ENCODE measurements around the gene FAM163A. TPM values are rescaled to one million over a fixed set of nuclear protein-coding genes. Genes with fewer than 3 reads are reported as not detected.

The FAM163A gene
- total RNA-seq, 4 donors from 2014 or later = under 0.01 to 0.50 (median 0.24) TPM

GRCh38 chr1:179817789-179818188, 74.7 kb downstream of the FAM163A start:
- Histone ChIP-seq H3K27ac (replicated peaks in 1 of 4) (peak overlapping the region in 1 of 4 donors; percentile 16), H3K36me3 (no peaks in the 10 kb centered on the region), H3K4me3 (no peak overlapping the region), H3K27me3 (no peaks in the 10 kb centered on the region), H3K4me1 (peaks cover 21 to 45% (median 32%) of the 10 kb centered on the region in 4 donors), H3K9me3 (no peaks in the 10 kb centered on the region)
- DNase-seq (ENCODE audit: extremely low spot score) = no peak
- WGBS = 77% methylated on average over 5 of the region's 8 CpGs
- TF ChIP-seq EP300 (IDR thresholded peaks at IDR 0.05) = no peak
- peak in 1 of 2 donors; percentile 4 for TF ChIP-seq POLR2AphosphoS5 (IDR thresholded peaks at IDR 0.05)
- intact Hi-C loops (cut with DNase I) = no loop called here

- Histone ChIP-seq H3K27ac (replicated peaks in 1 of 4) (peak overlapping the region in 1 of 4 donors; percentile 16), H3K4me1 (peaks cover 21 to 45% (median 32%) of the 10 kb centered on the region in 4 donors), H3K36me3 (no peaks in the 10 kb centered on the region), H3K4me3 (no peak overlapping the region), H3K27me3 (no peaks in the 10 kb centered on the region), H3K9me3 (no peaks in the 10 kb centered on the region)
- intact Hi-C loops (cut with DNase I) = no loop called here
- no peak for DNase-seq (ENCODE audit: extremely low spot score)
- WGBS = 72% methylated on average over 7 of the region's 7 CpGs
- TF ChIP-seq CTCF (IDR thresholded peaks at IDR 0.05) (no peak), EP300 (IDR thresholded peaks at IDR 0.05) (no peak), POLR2AphosphoS5 (IDR thresholded peaks at IDR 0.05) (no peak), POLR2A (IDR thresholded peaks at IDR 0.05; ENCODE audit: low read depth) (no peak)
Observed at GRCh38 chr1:179818260-179818659, 75.2 kb downstream of the FAM163A start.

GRCh38 chr1:179818743-179819173, 75.7 kb downstream of the FAM163A start:
- peaks cover 21 to 45% (median 31%) of the 10 kb centered on the region in 4 donors for H3K4me1 ChIP-seq
- H3K9me3 ChIP-seq = no peaks in the 10 kb centered on the region
- DNase-seq (ENCODE audit: extremely low spot score) = no peak
- TF ChIP-seq POLR2A (IDR thresholded peaks at IDR 0.05; ENCODE audit: low read depth) = no peak
- no peak for TF ChIP-seq POLR2AphosphoS5 (IDR thresholded peaks at IDR 0.05)
- no peak for TF ChIP-seq EP300 (IDR thresholded peaks at IDR 0.05)
- TF ChIP-seq CTCF (IDR thresholded peaks at IDR 0.05) = no peak
- no peaks in the 10 kb centered on the region for H3K36me3 ChIP-seq
- intact Hi-C loops (cut with DNase I) = no loop called here
- no peaks in the 10 kb centered on the region for H3K27me3 ChIP-seq
- H3K27ac ChIP-seq (replicated peaks in 1 of 4) = peak overlapping the region in 1 of 4 donors; percentile 16
- 71% methylated on average over 14 of the region's 14 CpGs for WGBS
- H3K4me3 ChIP-seq = no peak overlapping the region

GRCh38 chr1:179820226-179820970, 77.3 kb downstream of the FAM163A start:
- WGBS = 83% methylated on average over 9 of the region's 9 CpGs
- no peak for TF ChIP-seq EP300 (IDR thresholded peaks at IDR 0.05)
- no peak for TF ChIP-seq POLR2AphosphoS5 (IDR thresholded peaks at IDR 0.05)
- no peak for TF ChIP-seq CTCF (IDR thresholded peaks at IDR 0.05)

GRCh38 chr1:179821524-179821923, 78.4 kb downstream of the FAM163A start:
- Histone ChIP-seq H3K4me3 (no peak overlapping the region), H3K4me1 (peaks cover 0 to 23% (median 11%) of the 10 kb centered on the region in 4 donors), H3K36me3 (no peaks in the 10 kb centered on the region), H3K9me3 (no peaks in the 10 kb centered on the region), H3K27ac (replicated peaks in 1 of 4) (no peak overlapping the region), H3K27me3 (no peaks in the 10 kb centered on the region)
- intact Hi-C loops (cut with DNase I) = no loop called here
- no peak for TF ChIP-seq CTCF (IDR thresholded peaks at IDR 0.05)
- no peak for TF ChIP-seq POLR2A (IDR thresholded peaks at IDR 0.05; ENCODE audit: low read depth)
- no peak for TF ChIP-seq EP300 (IDR thresholded peaks at IDR 0.05)
- TF ChIP-seq POLR2AphosphoS5 (IDR thresholded peaks at IDR 0.05) = no peak
- WGBS = 77% methylated on average over 8 of the region's 9 CpGs
- DNase-seq (ENCODE audit: extremely low spot score) = no peak

More at GRCh38 chr1:179820226-179820970, 77.3 kb downstream of the FAM163A start:
- Histone ChIP-seq H3K4me1 (peaks cover 6 to 31% (median 18%) of the 10 kb centered on the region in 4 donors), H3K27me3 (no peaks in the 10 kb centered on the region), H3K36me3 (no peaks in the 10 kb centered on the region), H3K9me3 (no peaks in the 10 kb centered on the region), H3K4me3 (no peak overlapping the region), H3K27ac (replicated peaks in 1 of 4) (no peak overlapping the region)
- intact Hi-C loops (cut with DNase I) = no loop called here
- no peak for DNase-seq (ENCODE audit: extremely low spot score)
